Breast epithelium (tissue), 3 donors: ENCODE results near the gene PADI6.

ENCODE experiments used
- POLR2AphosphoS5 ChIP-seq, 3 donors: sonication (generic); formaldehyde crosslinking; IDR thresholded peaks; one replicate each; pipeline ENCODE4 v1.6.1; 2017; ENCODE audit warnings: antibody characterized with exemption in 3 of 3
- TF ChIP-seq, protein P1 (sequence below), 3 donors: fragments of 450-650 bp; IDR thresholded peaks; one replicate each; pipeline ENCODE4 v1.5.1; 2016 to 2017; ENCODE audit warnings: antibody characterized with exemption in 3 of 3, mild to moderate bottlenecking in 3 of 3, moderate library complexity in 3 of 3

GRCh38 chr1:17360272-17360956 is 11.6 kb upstream of the PADI6 start:
- TF ChIP-seq, protein P1, sequence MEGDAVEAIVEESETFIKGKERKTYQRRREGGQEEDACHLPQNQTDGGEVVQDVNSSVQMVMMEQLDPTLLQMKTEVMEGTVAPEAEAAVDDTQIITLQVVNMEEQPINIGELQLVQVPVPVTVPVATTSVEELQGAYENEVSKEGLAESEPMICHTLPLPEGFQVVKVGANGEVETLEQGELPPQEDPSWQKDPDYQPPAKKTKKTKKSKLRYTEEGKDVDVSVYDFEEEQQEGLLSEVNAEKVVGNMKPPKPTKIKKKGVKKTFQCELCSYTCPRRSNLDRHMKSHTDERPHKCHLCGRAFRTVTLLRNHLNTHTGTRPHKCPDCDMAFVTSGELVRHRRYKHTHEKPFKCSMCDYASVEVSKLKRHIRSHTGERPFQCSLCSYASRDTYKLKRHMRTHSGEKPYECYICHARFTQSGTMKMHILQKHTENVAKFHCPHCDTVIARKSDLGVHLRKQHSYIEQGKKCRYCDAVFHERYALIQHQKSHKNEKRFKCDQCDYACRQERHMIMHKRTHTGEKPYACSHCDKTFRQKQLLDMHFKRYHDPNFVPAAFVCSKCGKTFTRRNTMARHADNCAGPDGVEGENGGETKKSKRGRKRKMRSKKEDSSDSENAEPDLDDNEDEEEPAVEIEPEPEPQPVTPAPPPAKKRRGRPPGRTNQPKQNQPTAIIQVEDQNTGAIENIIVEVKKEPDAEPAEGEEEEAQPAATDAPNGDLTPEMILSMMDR (IDR thresholded peaks at IDR 0.05) = no peak
- TF ChIP-seq POLR2AphosphoS5 (IDR thresholded peaks at IDR 0.05) = no peak
